HG03139 (cell line): ENCODE measurements around the gene NRXN3.
"Not testable (repeated sequence)": the region's sequence is repeated elsewhere in the genome, so short reads cannot be mapped to it uniquely, and the experiment has no call there.

Experiments
- ATAC-seq: cut with Tn5 transposase; IDR thresholded peaks from one replicate; pipeline ENCODE4 v1.9.1; 2021; ENCODE audit not compliant: unreplicated experiment

Gene NRXN3

DNA sequence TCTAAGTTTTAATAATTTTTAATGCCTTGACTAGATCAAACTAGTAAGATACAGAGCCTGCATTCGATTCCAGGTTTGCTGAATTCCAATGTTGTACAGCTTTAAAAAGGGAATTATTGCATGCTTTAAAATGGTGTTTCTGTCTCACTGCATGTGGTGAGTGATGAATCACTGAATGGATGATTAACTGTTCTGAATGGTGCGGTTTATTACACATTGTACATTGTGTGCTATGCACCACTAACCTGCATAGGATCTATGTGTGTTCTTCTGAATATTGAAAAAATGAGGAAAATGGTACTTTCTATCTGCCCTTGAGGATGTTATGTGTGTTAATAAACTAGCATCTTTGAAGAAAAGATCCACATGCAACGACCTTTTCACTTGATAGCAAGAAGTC, 231.7 kb downstream of the NRXN3 start:
- no peak for ATAC-seq

GRCh38 chr14:78403278-78403815, 233.2 kb downstream of the NRXN3 start:
- ATAC-seq, result peak; percentile 61

- ATAC-seq, result no peak
These were observed 235.1 kb downstream of the NRXN3 start for GRCh38 chr14:78405079-78405856.

DNA sequence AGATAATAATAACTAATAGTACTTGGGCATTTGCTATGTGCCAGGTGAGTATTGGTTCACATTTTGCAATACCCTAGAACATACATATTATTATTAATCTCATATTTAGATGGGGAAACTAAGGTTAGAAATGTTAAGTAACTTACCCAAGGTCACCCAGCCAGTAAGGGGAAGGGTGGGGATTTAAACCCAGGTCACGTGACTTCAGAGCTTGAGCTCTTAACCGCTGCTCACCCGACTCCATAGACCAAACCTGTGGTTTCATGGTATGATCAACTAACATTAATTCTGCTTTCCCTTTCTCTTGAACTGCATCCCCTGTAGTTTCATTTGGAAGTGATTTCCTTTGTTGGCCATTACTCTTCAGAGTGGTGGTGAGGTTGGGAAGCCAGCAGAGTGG, 242.3 kb downstream of the NRXN3 start:
- no peak for ATAC-seq

- ATAC-seq, result no peak
These were observed 244.0 kb downstream of the NRXN3 start for GRCh38 chr14:78414172-78414571.

GRCh38 chr14:78417532-78417931, 247.4 kb downstream of the NRXN3 start:
- ATAC-seq, result no peak

DNA sequence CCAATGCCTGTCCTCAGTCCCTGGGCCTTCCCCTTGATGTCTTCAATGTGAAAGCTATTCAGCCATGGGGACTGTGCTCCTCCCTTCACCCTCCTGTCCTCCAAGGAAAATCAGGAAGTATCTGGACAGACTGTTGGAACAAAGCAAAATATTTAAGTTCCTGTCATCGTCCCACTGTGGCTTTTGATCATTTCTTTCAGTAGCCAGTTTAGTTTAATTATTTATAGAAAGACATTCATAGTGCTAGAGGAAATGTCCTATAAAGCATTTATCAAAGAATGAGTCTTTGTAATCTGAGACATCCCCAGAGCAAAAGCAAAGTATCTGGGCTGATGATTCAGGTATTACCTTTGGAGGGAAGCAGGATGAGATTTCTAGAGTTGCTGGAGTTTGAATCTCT, 254.1 kb downstream of the NRXN3 start:
- no peak for ATAC-seq

DNA sequence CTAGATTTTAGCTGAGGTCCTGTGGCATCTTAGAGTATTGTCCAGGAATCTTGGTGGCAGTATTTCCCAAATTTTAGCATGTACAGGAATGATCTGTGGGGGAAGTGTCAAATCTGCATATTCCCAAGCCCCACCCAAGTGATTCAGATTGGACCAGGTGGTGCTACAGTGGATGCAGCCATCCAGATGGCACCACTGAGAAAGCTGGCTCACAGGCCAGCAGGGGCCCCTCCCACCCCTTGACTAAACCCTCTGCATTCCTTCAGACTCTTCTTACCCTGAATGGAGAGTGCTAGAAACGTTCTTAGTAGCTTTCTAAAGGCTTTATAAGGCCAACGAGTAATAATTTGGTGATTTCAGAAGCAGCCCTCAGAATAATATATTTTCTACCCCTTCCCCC, 255.2 kb downstream of the NRXN3 start:
- no peak for ATAC-seq

GRCh38 chr14:78425782-78426181, 255.6 kb downstream of the NRXN3 start:
- ATAC-seq, result no peak

- ATAC-seq, result no peak
These were observed 261.9 kb downstream of the NRXN3 start for GRCh38 chr14:78432046-78432445.

DNA sequence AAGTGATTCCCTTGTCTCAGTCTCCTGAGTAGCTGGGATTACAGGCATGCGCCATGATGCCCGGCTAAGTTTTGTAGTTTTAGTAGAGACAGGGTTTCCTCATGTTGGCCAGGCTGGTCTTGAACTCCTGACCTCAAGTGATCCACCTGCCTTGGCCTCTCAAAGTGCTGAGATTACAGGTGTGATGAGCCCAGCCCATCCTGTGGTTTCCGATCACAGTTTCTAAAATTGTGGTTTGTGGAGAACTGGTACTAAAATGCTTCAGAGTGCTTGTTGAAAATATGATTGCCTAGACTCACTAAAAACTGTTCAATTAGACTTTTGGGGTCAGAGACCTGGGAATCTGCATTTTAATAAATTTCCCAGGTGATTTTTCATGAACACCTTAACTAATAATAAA, 267.3 kb downstream of the NRXN3 start:
- not testable (repeated sequence) for ATAC-seq

DNA sequence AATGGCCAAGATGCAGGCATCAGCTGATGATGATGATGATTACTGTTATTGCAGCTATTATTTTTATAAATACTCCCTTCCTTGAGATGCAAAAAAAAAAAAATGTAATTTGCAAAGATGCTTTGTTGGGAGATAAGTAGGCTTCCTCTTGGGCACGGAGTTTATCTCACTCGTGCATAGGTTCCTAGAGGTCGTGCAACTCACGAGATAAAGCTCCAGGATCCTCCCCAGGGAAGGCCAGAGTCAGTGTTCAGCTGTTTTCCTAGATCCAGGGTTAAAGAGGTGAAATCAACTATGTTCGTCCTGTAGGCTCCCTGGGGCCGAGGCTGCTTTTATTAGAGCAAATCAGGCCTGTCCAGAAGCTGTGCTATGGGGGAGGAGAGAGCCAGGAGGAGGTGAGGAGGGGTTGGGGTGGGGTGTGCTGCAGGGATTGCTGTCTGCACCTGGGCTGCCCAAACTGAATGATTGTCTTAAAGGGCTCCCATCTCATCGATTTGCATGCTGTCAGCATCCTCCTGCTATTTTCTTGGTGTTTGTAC, 270.3 kb downstream of the NRXN3 start:
- ATAC-seq, result no peak

DNA sequence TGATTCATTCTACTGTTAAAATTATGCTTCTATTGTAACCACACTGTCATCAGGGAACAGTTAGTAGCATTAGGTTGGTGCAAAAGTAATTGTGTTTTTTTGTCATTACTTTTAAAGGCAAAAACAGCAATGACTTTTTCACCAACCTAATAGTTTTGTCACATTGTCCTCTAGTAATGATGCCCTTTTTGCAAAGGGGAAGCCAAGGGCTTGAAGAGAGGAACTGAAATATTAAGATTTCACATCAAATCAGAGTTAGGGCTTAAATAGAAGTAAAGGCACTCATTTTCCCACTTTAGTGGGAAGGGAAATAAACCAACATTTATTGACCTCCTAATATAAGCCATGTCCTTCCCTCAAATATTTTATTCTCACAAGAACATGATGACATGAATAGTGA, 273.7 kb downstream of the NRXN3 start:
- no peak for ATAC-seq

GRCh38 chr14:78445275-78445674, 275.1 kb downstream of the NRXN3 start:
- ATAC-seq, result no peak

GRCh38 chr14:78446807-78447206, 276.6 kb downstream of the NRXN3 start:
- ATAC-seq, result no peak

DNA sequence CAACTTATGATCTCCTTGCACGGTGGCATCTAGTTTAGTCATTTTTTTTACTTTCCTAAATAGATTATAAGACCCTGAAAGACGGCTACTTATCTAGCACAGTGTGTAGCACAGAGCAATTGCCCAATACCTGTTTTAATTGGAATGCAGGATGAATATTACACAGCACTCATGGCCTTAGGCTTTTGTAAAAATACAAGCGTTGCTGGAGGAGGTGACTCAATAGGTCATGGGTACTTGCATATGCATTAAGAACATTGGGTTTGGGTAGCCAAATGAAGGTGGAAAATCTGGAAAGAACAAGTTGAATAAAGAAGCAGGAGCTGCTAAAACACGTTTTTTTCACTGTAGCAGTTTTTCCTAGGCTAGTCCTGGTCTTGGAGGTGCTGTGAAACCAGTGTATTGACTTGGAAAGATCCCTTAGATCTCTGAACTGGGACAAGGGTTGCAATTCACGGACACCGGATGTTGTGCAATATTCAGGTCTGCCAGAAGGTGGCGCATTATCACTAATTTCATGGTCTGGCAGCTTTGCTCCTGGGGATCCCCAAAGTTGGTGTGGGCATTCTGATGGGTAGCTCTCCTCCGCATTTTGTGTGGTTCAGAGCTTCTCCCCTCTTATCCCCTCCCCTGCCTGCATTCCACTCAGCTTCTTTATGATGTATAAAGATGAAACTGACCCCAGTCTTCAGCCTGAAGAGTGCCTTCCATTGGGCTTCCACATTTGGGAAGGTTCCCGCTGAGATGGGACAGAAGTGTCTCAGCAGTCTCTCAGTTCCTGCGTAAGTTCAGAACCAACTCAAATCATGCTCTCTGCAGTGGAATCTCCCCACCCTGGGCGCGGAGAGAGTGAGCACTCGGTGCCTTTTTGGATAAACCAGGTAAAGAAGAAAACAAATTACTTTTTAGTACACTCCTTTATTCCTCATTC, 278.3 kb downstream of the NRXN3 start:
- ATAC-seq, result no peak

DNA sequence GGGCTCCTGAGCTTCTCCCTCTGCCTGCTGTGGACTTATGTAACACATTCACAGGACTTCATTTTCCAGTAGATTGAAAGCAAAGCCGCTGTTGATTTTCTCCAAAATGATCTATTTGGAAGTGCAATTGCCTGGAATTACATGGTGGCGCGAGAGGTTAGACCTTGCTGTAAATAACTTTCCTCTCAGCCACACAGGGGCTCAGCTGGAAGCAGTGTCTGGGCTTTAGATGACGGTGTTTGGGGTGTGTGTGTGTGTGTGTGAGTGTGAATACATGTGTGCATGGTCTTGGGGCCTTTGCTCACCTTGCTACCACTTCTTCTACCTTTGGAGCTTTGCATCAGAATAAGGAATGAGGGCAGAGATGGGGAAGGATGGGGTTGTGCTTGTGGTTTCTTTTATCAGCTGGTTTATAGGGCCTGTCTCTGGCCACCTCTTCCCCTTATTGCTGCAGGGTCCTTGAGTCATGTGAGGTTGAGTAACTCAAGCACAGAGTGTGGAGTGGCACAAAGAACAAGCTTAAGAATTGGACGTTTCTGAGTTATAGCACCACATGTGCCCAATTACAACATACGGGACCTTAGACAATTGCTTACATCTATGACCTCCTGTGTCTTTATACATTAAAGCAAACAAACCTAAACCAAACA, 280.6 kb downstream of the NRXN3 start:
- no peak for ATAC-seq

DNA sequence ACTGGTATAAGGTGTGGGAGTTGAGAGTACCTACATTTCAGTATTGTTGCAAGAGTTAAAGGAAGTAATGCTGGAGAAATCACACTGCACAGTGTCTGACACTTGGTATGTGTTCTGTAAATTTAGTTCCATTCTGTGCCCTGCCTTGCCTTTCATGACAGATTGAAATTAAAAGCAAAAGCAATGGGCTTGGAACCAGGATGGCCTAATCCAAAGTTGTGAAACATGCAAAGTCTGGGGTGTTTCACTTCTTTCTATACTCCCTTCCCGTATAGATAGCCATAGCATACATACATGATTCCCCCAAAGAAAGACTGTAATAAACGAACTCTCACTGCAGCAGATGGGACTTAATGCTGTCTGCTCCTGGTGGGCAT, 281.1 kb downstream of the NRXN3 start:
- no peak for ATAC-seq

DNA sequence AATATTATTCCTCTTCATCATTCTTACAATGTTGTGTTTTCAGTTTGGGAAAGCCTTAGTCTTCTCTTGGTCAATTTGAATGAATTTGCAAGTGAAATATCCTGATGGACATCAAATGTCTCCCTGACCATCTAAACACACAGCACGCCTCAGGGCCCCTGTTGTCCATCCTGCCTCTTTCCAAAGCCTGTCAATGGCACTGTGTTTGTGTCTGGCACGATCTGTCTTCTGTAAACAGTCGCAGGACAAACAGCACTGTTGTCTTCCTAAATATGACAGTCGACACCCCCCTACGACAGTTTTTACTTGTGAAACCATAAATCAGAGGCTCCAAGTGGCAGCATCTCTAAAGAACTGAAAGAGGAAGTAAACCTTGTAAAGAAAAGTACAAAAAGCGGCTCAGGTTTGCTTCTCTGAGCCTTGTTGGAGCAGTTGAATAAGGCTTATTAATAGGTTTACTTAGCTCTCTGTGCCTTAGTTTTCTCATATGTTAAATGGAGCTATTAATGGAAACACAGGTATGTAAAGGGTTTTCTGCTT, 285.8 kb downstream of the NRXN3 start:
- no peak for ATAC-seq

DNA sequence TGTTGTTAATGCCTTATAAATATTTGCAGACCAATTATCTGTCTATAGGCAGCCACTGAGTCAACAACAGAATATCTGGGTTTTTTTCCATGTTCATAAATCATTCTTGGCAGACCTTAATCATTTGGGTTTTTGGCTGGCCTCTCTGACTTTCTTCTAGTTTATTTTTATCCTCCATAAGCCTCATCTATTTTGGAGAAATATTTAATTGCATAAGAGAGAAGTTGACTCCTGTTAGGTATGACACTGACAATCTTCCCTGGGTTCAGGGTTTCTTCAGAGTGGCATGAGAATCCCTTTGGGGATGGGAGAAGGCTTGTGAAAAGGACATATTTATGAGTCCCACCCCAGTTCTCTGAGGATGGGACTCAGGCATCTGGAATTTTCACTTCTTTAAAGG, 299.8 kb downstream of the NRXN3 start:
- ATAC-seq, result no peak
